ENCODE measurements around the gene AKAP13.

DNA sequence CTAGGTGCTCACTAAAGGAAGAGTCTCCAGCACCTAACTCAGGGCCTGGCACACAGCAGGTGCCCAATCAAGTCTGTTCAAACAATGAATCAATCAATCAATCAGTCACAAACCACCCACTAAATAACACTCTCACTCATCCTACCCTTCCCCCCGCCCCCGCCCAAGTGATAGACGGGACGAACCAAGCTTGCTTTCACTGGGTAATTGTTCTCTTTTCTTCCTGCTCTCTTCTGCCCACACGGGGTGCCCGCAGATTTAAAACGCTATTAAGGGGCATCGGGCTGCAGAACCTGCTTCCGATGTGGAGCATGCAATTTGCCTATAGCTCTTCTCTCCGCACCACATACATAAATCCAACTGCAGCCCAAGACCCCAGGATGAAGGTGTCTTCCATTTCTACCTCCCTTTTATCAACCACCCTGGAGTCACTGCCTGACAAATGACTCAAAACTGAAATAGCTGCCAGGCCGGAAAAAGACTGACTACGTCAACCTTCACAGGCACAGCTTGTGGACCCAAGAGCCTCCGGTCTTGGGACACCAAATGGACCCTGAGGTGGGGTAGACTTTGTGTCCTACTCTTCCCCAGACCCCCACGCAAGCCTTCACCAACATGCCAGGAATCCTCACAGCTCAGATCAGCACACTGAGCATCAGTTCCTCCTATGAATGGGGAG lies 412.6 kb downstream of the AKAP13 start:
- TF ChIP-seq KLF9 (tag by site-specific recombination; IDR thresholded peaks at IDR 0.05; ENCODE audit: low read depth), result no peak
- TF ChIP-seq ZNF302 (tag by site-specific recombination; IDR thresholded peaks at IDR 0.05; ENCODE audit: low read depth), result no peak
- no peak for TF ChIP-seq CTCF (tag by site-specific recombination; IDR thresholded peaks at IDR 0.05)
- TF ChIP-seq ZNF473 (tag by site-specific recombination; IDR thresholded peaks at IDR 0.05), result no peak
- no peak for TF ChIP-seq ZNF561 (tag by site-specific recombination; IDR thresholded peaks at IDR 0.05; ENCODE audit: borderline replicate concordance)
- no peak for TF ChIP-seq ZNF639 (tag by site-specific recombination; IDR thresholded peaks at IDR 0.05)
- no peak for TF ChIP-seq ZNF701 (tag by site-specific recombination; IDR thresholded peaks at IDR 0.05)
- no peak for TF ChIP-seq ZNF404 (tag by site-specific recombination; IDR thresholded peaks at IDR 0.05)
- TF ChIP-seq ZNF518A (tag by site-specific recombination; conservative IDR thresholded peaks at IDR 0.05; ENCODE audit: low read depth), result no peak
- no peak for TF ChIP-seq ZNF292 (tag by site-specific recombination; IDR thresholded peaks at IDR 0.05; ENCODE audit: borderline replicate concordance, low read depth)
- no peak for TF ChIP-seq ZBTB7A (tag by site-specific recombination; IDR thresholded peaks at IDR 0.05; ENCODE audit: low read depth)
- TF ChIP-seq ZBTB1 (tag by site-specific recombination; IDR thresholded peaks at IDR 0.05), result no peak
- no peak for TF ChIP-seq HOXC10 (CRISPR knock-in tag; IDR thresholded peaks at IDR 0.05)
- no peak for TF ChIP-seq ZNF133 (tag by site-specific recombination; IDR thresholded peaks at IDR 0.05)

Data from HEK293 (cell line).